Raji (cell line): ENCODE results near the gene LRP3.

Source experiments
- POLR2A ChIP-seq: IDR thresholded peaks from 2 replicates; pipeline ENCODE4 v1.6.1; 2011; ENCODE audit warnings: low read depth, low read length, control low read depth; ENCODE audit not compliant: insufficient read depth

LRP3 gene

GRCh38 chr19:33171916-33172359 is 22.2 kb upstream of the LRP3 start:
- no peak for TF ChIP-seq POLR2A

DNA sequence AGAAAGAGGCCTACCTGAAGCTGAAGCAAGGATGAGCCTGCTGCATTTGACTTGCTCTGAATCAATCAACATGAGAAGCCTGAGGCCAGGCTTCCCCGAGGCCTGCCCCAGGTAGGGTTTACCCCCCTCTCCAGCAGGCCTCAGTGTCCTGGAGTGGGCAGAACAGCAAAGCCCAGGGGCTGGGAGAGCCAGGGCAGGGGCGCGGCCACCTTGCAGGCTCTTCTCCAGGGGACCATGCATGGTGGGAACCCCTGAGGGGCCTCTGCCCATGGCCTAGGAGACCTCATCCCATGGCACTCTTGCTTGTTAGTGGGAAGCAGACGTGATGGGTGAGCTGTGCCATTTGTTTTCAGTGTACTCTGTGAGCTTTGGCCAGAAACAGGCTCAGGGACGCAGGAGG is 19.9 kb upstream of the LRP3 start:
- TF ChIP-seq POLR2A, result no peak

DNA sequence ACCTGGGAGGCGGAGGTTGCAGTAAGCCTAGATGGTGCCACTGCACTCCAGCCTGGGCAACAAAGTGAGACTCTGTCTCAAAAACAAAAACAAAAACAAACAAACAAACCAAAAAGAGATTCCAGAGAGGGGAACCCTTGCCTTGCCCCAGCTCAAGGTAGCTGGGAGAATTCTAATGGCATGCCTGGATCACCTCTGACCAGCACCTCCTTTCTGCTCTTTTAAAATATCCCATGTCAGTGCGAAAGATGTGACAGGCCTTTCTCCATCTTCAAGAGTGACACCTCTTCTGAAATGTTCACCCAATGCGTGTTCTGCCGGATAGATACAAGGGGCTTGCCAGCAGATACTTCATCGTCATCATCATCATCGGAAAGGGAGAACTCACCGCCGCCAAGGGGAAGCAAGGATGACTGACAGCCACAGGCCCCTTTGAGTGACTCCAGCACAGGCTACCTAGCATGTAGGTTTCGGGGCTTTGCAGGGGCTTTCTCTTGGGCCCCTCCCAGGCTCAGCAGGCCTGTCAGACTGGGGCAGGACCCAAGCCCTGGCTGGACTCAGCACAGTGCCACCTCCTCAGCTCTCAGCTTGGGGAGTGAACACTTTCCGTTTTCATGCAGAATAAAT is 18.9 kb upstream of the LRP3 start:
- 0 out of 2 replicates have a peak, but pooled peaks have one; percentile 14 for TF ChIP-seq POLR2A

GRCh38 chr19:33175886-33176669 is 18.1 kb upstream of the LRP3 start:
- no peak for TF ChIP-seq POLR2A

GRCh38 chr19:33176670-33177416 is 17.3 kb upstream of the LRP3 start:
- peak; percentile 99 for TF ChIP-seq POLR2A

GRCh38 chr19:33177417-33177979 is 16.6 kb upstream of the LRP3 start:
- no peak for TF ChIP-seq POLR2A

GRCh38 chr19:33186431-33187182 is 7.5 kb upstream of the LRP3 start:
- no peak for TF ChIP-seq POLR2A

DNA sequence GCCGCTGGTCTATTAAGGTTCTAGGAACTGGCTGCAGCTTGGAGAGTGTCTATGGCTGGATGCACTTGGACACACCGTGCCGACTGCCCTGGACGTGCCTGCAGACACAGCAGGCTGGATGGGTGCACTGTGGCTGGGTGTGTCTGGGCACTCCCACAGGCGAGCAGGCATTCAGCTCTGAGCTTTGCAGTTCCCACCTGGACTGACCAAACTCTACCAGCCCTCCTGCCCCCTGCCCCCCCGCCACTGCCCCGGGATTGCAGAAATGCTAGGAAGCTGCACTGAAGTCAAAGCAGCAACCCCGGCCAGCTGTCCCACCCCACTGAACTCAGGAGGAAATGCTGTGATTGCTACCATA is 7.0 kb upstream of the LRP3 start:
- TF ChIP-seq POLR2A, result no peak

DNA sequence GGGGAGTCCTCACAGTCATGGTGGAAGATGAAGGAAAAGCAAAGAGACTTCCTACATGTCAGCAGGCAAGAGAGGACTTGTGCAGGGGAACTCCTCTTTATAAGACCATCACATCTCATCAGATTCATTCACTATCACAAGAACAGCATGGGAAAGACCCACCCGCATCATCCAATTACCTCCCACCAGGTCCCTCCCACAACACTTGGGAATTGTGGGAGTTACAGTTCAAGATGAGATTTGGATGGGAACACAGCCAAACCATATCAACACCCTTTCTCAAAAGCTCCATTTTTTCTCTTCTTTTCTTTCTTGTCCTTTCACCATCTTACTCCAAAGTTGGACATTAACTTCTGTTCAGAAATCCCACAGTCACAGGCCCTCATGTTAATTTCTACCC is 4.7 kb upstream of the LRP3 start:
- no peak for TF ChIP-seq POLR2A

DNA sequence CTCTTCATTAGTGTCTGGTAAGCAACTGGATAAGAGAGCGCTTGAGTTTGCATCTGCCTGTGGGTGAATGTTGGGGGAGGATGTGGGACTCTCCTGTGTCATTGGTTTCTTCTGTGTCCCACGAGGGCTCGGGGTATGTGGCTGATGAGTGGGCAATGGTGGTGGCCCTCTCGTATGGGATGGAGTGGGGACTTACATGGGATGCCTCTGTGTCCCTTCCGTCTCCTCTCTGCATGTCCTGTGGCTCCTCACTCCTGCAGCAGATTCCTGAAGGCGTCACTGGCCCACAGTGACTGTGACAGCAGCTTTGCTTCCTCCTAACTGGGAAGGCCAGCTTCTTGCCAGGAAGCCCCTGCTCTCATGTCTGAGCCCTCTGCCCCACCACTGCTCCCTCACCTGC is 2.6 kb upstream of the LRP3 start:
- TF ChIP-seq POLR2A, result no peak

- no peak for TF ChIP-seq POLR2A
Observed at GRCh38 chr19:33192010-33192409, 2.1 kb upstream of the LRP3 start.

DNA sequence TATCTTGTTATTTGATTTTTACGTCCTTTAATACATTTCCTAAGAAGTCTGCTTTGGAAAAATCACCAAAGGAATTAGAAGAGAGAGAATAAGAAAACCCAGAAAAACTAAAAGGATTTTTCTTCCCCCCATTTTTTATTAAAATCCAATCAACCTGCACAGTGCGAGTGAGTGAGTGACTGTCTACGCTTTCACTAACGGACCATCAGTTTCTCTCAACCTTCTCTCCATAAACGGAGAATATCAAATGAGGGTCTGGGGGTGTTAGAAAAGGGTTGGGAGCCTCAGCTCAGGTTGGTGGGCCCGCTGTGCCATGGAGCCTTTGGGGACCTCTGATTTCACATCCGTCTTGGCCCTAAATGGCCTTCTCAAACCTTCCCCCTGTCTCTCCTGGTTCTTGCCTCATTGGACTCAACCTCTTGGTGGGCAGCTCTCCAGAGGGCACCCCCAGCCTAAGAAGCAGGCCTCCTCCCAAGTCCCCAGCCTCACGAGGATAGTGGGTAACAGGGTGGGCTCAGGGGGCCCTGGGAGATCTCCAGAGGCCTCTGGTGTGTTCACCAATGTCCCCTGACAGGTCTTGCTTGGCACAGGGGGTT is 763 bp upstream of the LRP3 start:
- no peak for TF ChIP-seq POLR2A

DNA sequence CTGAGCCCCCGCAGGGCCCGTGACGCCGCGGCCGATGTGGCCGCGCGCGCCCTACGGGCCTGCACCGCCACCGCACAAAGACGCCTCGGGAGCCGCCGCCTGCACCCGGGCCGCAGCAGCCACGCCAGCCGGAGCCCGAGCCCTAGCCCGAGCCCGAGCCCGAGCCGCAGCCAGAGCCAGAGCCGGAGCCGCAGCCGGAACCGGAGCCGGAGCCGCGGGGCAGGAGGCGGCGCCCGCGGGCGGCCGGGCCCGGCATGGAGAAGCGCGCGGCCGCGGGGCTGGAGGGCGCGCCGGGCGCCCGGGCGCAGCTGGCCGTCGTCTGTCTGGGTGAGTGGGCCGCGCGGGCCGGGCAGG is 379 bp downstream of the LRP3 start:
- no peak for TF ChIP-seq POLR2A

- TF ChIP-seq POLR2A, result no peak
Observed at GRCh38 chr19:33194886-33195644, 935 bp downstream of the LRP3 start.
